Kidney (tissue), 14 donors: ENCODE measurements around the gene RGL2. TPM values are rescaled to one million over a fixed set of nuclear protein-coding genes. Genes with fewer than 3 reads are reported as not detected.

ENCODE experiments used
- DNase-seq, 5 donors: peaks; one replicate each; pipeline ENCODE4 v3.0.0-alpha.2; 2013 to 2020
- FAIRE-seq: peaks from 2 replicates; lab custom pipeline; 2012; peaks lifted over from hg19 to GRCh38; lab: Jason Lieb, UNC
- H3K27ac ChIP-seq, 2 donors: one replicate each; pipeline ENCODE4 v1.7.0; 2013; ENCODE audit warnings: low read depth in 2 of 2, low read length in 2 of 2, inconsistent platforms in 1 of 2
- H3K27me3 ChIP-seq: one replicate; pipeline ENCODE4 v1.7.1; 2013; ENCODE audit warnings: low read length, inconsistent platforms; ENCODE audit not compliant: control insufficient read depth, insufficient read depth
- H3K36me3 ChIP-seq, 3 donors: one replicate each; pipeline versions ENCODE4 v1.7.0 to v1.7.1; 2013; ENCODE audit warnings: low read length in 3 of 3, control low read depth in 1 of 3, inconsistent platforms in 1 of 3; ENCODE audit not compliant: insufficient read depth in 3 of 3, control insufficient read depth in 2 of 3
- H3K4me1 ChIP-seq, 3 donors: one replicate each; pipeline versions ENCODE4 v1.7.0 to v1.7.1; 2013; ENCODE audit warnings: low read length in 3 of 3, inconsistent platforms in 1 of 3, low read depth in 1 of 3; ENCODE audit not compliant: control insufficient read depth in 2 of 3, insufficient read depth in 2 of 3
- H3K4me3 ChIP-seq, 3 donors: one replicate each; pipeline versions ENCODE4 v1.7.0 to v1.8.1; 2013; ENCODE audit warnings: low read length in 3 of 3, control low read depth in 1 of 3, inconsistent platforms in 1 of 3
- H3K9ac ChIP-seq, 3 donors: one replicate each; pipeline versions ENCODE4 v1.7.0 to v1.7.1; 2013; ENCODE audit warnings: low read length in 3 of 3, control low read depth in 1 of 3, inconsistent platforms in 1 of 3
- H3K9me3 ChIP-seq, 3 donors: one replicate each; pipeline versions ENCODE4 v1.7.0 to v1.7.1; 2013; ENCODE audit warnings: low read length in 3 of 3, control low read depth in 1 of 3, inconsistent platforms in 1 of 3; ENCODE audit not compliant: control insufficient read depth in 2 of 3, insufficient read depth in 1 of 3
- CTCF ChIP-seq: IDR thresholded peaks from 3 replicates; pipeline ENCODE4 v1.5.1; 2012; ENCODE audit warnings: mild to moderate bottlenecking, moderate library complexity, borderline replicate concordance; ENCODE audit not compliant: insufficient read depth; ENCODE audit errors: extremely low read depth
- intact Hi-C: fragments of 100-400 bp; cut with DNase I; formaldehyde crosslinking; loops from one replicate; pipeline ENCODE4 v1.11.1; 2022
- polyA plus RNA-seq: library from polyadenylated mRNA; stranded (reverse); fragments of 350-450 nt; fragmentation: Illumina TruSeq; extraction: RNeasy Lipid Tissue Mini Kit (QIAGEN cat#74804); gene quantifications from one replicate; pipeline ENCODE4 v1.2.3, GENCODE V29; 2014; ENCODE audit warnings: low read depth, low replicate concordance; ENCODE audit not compliant: insufficient read depth
- total RNA-seq: library from RNA; stranded (reverse); fragmentation: NEBNext Ultra II Directional; extraction: Animal tissue kit (Norgen Biotek cat#: 25700); gene quantifications from one replicate; pipeline ENCODE4 v1.2.1, GENCODE V29; 2021
- donor health status: control.
- donor health status: control.
- donor health status: control.
- donor health status: control.
- donor health status: control.
- donor health status: DM: yes; HTN: yes; CAD: no.
- donor health status: Normal renal cell carcinoma (clear cell type).

Gene RGL2
- total and polyA plus RNA-seq, 2 donors from 2014 or later = 56.2 to 92.4 TPM

DNA sequence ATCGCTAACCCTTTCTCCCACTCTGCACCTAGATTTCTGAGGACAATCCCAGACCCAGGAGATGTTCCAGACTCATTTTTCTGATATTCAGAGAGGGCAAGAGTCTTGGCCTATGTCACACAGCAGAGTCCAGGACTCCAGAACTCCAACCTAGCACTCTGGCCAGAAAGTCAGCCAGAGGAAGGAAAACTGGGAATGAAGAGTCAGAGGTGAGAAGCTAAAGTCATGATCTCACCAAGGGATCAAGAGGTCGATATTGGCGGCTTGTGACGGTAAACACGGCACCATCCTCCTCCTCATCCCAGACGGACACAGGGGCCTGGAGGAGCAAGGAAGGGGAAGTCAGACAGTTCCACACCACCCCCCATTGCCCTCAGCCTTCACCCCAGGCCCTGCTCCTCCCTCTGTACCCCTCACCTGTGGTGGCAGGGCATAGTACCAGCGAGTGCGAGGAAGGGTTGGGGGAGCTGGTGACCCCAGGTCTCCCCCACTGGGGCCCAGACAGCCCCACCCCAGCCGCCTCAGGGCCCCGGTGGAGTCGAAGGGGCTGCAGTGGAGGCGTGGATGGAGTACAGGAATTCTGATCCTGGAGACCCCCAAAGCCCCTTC lies 1.8 kb downstream of the RGL2 start:
- Histone ChIP-seq H3K4me1 (peaks cover 0 to 13% (median 0%) of the 10 kb centered on the region in 3 donors), H3K9ac (peak overlapping the region in 1 of 3 donors; percentile 68)

DNA sequence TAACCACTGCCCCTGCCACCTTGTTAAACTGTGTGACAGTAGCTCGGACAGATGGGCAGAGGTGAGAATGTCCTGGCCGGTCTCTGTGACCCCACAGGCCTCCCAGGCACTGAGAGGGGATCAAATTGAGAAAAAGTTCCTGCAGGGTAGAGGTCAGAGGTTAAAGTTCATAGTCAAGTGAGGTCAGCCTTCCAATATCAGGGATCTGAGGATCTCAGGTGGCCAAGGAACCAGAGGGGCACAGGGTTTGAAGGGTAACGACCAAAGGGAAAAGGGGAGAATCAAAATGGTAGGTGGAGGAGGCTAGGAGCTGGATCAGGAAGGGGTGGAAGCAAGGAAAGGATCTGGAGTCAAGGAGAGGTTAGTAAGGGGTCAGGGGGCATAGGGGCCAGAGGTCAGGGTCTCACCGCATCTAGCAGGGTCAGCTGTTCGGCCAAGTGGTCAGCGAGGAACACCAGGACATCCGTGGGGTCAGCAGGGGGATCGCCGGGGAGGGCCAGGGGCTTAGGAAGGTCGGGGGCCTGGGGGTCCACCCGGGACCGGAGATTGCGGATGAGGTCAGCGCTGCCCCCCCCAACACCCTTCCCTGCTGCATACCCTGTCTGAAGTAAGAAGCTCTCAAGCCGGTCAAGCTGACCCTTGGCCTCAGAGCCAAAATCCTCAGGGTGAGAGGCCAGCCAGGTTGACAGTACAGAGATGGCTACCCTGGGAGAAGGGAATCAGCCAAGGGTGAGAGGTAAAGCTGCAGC lies 2.9 kb downstream of the RGL2 start:
- Histone ChIP-seq H3K27me3 (no peaks in the 10 kb centered on the region), H3K36me3 (peaks cover 2 to 25% (median 16%) of the 10 kb centered on the region in 3 donors), H3K4me1 (peaks cover 0 to 11% (median 0%) of the 10 kb centered on the region in 3 donors), H3K27ac (no peak overlapping the region), H3K9me3 (no peaks in the 10 kb centered on the region), H3K4me3 (no peak overlapping the region), H3K9ac (no peak overlapping the region)
- FAIRE-seq (no peak), DNase-seq (peak in 1 of 5 donors; percentile 79)
- intact Hi-C loops = no loop called here
- TF ChIP-seq CTCF = no peak

More for the DNA sequence above, 1.8 kb downstream of the RGL2 start:
- no peak for TF ChIP-seq CTCF
- H3K9me3 ChIP-seq = no peaks in the 10 kb centered on the region
- FAIRE-seq (no peak), DNase-seq (peak in 1 of 5 donors; percentile 75)
- no peaks in the 10 kb centered on the region for H3K27me3 ChIP-seq
- H3K27ac ChIP-seq = peak overlapping the region; percentile 96 to 98
- peak overlapping the region; percentile 48 to 92 (median 56) for H3K4me3 ChIP-seq
- intact Hi-C loops = no loop called here
- peaks cover 2 to 16% (median 15%) of the 10 kb centered on the region in 3 donors for H3K36me3 ChIP-seq

GRCh38 chr6:33294086-33294823 lies 4.5 kb downstream of the RGL2 start:
- peaks cover 2 to 25% (median 16%) of the 10 kb centered on the region in 3 donors for H3K36me3 ChIP-seq
- H3K4me3 ChIP-seq = no peak overlapping the region
- no peak for TF ChIP-seq CTCF
- no peak overlapping the region for H3K9ac ChIP-seq
- DNase-seq (peak in 1 of 5 donors; percentile 27), FAIRE-seq (no peak)
- intact Hi-C loops = no loop called here
- no peaks in the 10 kb centered on the region for H3K9me3 ChIP-seq
- no peaks in the 10 kb centered on the region for H3K27me3 ChIP-seq
- no peak overlapping the region for H3K27ac ChIP-seq
- peaks cover 0 to 19% (median 7%) of the 10 kb centered on the region in 3 donors for H3K4me1 ChIP-seq
